ENCODE results near the gene NRP1.

Gene NRP1

DNA sequence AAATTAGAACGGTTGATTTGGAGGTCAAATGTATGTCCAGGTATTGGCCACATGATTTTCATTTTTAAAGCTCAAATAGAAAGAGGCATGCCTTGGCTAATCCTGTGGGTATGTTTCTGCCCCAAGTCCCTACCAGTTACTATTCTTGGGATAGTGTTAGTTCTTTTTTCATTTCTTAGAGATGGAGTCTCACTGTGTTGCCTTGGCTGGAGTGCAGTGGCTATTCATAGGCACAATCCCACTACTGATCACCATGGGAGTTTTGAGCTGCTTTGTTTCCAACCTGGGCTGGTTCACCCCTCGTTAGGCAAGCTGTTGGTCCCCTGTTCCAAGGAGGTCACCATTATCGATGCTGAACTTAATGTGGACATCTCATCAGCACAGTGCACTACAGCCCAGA, 46.3 kb downstream of the NRP1 start:
- no peak for DNase-seq

DNA sequence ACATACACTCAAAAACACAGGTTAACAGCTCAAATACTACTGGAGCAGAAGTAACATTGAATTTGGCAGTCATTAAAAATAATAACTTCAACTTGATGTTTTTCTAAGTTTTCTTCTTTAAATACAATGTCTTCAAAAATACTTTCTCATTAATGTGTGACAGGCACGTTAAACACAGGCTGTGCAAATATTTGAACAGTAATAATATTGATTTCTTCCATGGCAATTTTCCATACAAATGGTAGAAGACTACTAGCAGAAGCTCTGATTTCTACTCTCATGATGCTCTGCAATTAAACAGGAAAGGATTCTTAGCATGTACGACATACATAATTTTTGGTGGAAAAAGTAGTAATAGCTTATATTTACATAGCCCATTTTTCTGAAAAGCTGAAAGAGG, 47.4 kb downstream of the NRP1 start:
- DNase-seq: peak; percentile 58

DNA sequence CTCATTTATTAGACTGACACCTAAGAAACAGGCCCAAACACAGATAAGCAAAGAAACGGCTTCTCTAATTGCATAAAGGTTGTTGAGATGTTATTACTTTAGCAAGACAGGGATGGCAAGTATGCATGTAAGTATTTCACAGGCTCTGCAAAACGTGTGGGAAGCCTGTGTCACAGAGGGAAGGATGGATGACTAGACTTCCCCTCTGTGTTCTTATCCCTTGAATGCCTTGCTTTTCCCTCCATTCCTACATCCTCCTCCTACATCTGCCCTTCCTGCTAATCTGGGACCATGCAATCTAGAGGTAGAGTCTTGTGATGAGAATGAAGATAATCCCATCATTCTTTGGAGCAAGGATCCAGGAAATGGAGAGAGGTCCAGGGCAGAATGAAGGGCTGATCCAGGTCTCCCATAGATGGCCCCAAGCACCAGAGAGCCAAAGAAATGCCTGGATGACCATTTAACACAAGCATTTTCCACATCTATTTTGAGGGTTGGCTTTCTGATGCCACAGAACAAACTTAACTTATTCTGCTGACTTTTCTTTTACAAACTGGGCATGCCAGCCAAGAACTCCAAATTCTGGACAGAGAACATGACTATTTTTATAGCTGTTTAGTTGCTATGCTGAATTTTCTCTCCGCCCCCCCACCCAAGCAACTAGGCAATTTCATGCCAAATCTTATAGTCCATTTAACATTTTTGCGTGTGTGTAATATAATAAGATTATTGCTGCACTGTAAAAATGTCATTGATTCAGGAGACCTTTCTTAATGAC, 48.1 kb downstream of the NRP1 start:
- no peak for DNase-seq

DNA sequence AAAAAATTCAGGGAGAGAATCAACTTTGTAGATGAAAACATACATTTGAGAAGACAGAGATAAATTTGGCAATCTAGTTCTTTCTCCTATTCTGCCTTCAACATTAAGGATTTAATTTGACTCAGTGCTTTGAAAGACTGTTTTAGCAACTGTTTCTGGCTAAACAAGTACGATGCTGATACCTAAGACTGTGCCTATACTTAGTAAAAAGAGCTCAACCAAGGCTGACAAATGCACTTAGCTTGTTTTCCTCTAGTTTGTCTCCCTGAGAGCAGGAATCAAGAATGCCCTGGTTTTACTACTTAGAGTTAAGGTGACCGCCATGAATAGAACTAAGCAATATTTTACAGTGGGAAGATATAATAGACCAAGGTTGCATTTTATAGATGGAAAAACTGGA, 49.5 kb downstream of the NRP1 start:
- no peak for DNase-seq

DNA sequence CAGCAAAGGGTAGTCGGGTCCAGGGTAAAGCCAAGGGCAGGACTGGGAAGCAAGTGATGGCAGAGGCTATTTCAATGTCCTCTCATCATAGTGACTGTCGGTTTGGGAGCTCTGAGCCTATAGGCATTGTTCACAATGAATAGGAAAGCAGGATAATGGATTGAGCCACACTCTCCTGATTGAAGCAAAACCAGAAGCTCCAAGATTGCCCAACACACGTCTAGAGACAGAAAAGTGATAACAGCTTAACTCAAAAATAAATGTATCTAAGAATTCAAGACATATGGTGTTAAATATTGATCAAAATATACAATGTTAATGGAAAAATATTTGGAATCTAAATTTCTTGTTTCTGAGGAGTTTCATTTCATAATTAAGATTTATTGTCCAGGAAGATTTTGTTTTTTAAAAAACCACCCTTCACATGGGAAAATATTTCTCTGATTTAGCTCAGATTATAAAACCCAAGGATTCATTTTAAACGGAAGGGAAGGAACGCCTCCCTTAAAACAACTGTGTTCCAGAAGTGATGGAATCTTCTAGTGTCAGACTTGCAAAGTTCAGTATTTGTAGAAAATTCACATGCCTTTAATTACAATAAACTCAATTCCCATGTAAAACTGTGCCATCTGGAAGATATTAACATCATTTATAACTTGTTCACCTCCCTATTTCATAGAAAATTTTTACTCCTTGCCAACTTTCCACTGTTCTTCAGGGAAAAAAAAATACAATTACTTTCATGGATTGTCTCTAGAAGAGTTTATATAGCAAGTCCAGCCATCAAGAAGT, 54.5 kb downstream of the NRP1 start:
- no peak for DNase-seq

DNA sequence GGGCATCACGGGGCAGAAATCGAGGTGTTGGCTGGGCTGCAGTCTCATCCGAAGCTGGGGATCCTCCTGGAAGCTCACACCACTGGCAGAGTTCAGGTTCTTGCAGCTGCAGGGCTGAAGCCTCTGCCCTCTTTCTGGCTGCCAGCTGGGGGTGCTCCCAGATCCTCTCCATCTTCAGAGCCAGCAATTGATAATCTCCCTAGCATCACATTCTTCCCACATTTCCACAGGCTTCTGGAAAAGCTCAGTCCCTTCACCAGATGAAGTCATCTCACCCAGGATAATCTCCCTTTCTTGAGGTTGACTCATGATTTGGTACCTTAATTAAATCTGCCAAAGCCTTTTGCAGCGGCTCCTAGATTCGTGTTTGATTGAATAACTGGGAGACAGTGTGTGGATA, 55.2 kb downstream of the NRP1 start:
- no peak for DNase-seq

DNA sequence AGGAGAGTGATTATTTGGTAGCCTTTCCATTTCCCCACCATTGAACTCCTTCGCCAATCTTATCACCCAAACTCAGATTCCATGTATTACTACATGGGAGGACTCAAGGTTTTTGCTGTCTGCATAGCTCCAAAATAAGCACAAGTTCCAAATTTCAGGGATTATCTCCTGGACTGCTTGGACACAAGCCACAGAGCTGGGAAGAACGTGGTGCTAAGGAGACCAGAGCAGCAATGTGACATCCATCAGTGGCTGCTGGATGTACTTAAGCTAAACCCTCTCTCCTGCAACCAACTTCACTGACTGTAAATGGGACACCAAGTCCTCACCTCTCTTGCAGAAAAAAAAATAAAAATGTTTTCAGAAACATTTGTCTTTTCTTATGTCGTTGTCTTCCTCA, 56.3 kb downstream of the NRP1 start:
- DNase-seq: no peak

DNA sequence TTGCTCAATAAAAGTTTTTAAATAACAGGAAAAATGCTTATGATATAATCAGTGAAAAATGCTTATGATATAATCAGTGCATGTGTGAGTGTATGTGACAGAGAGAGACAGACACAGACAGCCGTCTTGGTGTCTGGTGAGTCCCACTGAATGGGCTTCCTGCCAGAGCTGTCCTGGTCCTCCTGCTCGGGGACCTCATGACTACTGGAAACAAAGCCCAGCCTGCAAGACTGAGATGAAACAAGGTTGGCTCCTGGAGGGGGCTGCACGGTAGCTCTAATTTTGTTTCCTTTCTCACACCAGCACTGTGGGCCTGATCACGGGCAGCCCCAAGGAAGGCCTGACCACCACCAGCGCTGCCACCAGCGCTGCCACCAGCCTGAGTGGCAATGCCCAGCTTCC, 57.3 kb downstream of the NRP1 start:
- DNase-seq: peak; percentile 17

DNA sequence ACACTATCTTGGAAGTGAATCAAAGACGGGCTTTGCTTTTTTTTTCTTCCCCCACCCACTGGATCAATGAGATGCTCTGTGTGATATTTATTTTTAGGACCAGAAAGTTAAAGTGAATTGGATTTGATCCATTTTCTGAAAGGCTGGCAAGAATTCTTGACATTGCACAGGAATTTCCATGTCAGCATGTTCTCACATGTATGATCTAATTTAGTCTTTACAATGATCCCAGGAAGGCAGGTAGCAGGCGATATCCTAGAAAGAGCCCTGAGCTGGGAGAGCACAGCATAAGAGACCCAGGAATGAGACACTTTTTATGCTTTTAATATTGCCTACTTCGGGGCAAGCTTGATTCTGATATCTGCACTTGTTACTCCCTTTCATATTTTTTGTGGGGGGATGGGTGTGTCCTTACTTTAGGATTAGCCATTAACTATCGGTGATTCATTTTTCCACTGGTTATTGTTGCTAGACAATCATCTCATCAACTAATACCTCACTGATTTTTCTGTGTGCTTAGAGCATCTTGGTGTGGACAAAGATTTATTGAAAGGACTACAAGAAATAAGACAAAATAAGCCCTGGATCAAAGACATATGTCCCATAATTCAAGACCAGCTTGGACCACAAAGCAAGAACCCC, 58.1 kb downstream of the NRP1 start:
- DNase-seq: no peak

DNA sequence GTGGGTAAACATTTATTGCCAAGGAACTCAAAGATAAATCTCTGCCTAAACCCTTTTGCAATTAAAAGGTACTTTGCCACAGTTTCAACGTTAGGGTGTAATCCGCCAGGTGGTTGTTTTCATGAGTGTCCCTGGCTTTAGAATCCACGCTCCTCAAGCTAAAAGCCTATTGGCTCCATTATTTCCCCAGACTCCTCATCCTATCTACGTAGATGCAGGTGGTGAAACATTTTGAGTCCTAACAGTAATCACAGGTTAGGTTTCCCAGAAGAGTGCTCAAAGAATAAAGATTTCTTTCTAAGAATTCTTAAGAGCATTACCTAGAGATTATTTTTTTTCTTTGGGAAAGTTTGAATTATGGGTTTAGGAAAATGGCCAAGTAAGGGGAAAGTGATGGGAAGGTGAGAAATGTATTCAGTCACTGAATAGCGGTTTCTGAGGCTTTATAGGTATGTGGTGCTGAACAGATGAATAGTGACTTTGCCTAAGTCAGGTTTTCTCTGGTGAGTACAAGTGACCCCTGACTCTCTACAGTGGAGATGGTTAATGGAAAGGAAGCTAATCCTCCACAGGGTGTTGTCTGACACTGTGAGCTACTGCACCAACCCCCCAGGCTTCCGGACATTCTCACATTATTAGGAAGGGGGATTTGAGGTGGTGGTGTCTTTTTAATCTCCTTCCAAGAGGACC, 60.2 kb downstream of the NRP1 start:
- peak; percentile 22 for DNase-seq

DNA sequence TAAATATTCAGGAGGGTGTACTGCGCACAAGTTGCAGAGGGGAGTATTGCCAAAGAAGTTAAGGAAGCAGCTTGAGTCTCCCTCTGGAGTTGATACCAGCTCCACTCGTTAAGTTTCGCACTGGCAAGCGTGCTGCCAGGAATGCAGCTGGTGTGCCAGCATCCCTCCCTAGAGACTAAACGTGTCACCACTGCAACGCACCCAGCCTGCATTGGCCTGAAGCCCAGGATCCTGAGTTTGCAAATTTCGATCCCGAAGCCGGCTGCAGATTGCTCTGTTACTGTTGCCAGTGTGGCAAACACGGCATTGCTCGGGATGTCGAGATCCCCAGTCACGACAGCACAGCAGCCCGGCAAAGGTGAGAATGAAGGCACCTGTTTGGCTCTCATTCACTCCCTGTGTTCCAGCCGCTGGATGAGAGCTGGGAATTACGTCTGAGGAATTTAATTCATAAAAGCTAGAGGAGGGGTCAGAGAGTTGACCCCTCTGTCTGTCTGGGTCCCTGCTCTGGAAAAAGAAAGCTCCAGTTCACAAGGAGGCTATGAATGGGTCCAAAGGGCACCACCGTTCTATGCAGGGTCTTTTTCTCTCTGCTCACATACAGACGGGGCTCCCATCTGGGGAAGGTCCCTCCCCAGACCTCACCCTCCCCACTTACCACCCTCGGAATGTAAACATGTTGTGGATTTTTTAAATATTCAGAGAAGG, 61.0 kb downstream of the NRP1 start:
- DNase-seq: peak; percentile 83

DNA sequence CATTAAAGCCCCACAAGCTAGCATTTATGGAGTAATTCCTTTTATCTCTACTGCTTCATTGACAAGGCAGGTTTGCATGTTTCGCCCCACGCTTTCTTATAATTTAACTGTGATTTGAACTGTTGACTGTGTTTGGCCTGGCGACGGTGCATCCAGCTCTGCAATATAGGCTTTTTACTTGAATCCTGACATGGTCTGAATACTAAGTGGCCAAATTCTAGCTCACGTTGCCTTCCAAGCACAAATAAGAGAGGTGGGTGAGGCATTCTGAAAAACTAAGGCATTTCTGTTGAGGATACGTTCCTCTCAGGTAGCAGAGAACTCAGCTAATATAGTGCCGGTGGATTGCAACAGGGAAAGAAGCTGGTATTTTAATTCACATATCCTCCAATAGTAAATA, 61.8 kb downstream of the NRP1 start:
- no peak for DNase-seq

DNA sequence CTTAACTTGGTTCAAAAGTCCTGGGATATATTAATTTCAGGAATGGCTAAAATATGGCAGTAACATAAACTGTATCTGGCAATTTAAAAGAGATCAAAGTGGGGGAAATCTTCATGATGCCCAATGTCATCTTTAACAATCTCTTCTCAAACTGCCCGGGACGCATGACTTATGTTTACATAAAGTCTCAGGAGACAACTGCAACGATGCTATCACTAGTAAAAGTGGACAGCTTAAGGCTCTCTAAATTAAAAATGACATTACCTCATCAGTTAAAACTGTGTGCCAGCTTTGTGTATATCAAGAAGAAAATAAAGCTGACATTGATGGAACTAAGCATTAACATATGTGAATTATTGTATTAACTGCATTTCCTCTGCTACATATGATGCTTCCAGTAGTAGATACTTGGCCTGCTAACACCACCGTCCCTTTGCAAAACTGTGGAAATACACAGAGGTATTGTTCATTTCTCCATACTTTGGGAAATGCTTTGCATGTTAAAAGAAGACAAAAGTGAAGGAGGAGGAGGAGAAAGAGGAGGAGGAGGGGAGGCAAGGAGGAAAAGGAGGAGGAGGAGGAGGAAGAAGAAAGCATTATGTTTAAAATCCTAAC, 62.4 kb downstream of the NRP1 start:
- DNase-seq: peak; percentile 10

DNA sequence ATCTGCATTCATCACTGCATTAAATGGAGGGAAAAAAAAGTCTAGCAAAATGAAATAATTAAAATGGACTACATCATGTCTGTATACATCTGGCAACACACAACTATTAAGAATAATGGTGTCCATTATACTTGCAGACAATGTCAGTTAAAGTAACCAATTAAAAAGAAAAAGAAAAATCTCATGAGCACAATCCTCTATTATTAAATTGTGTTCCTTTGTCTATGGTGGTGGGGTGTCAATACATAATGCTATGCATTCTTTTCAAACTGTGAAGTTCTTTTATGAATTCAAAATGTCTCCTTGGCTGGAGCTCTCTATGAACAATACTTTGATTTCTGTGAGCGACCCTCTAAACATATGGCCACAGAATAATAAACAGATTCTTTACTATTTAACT, 63.5 kb downstream of the NRP1 start:
- no peak for DNase-seq

DNA sequence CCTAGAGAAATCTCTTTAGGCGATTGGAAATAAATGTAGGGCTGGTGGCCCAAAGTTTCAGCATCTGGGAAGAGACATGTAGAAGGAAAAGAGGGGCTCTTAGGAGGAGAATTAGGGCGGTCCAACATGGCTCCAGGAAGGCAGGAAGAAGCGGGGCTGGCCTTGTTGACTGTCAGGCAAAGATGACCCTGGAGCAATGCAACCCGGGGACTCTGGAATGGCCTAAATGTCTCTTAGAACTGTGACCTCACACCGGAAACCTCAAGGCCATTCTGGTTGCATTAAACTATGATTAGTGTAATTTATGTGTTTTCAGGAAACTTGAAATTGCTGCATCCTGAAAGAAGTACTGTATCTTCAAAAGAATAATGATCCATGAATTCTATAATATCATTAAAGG, 66.8 kb downstream of the NRP1 start:
- no peak for DNase-seq

DNA sequence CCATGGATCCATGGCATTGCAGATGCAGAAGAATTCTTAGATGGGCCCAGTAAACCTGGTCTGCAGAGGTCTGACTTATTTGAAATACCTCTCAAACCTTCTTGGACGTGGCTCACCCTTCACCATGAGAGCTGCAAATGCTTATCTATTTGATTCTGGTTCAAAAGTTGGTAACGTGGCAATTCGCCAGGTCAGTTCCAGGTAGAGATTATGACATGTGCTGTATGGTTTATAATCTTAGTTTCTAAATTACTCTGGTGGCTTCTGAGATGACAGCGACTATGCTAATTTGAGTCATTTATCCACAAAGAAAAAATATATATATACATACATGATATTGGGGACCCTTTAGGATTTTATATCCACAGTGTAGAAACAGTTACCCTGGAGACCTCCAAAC, 68.8 kb downstream of the NRP1 start:
- DNase-seq: no peak

DNA sequence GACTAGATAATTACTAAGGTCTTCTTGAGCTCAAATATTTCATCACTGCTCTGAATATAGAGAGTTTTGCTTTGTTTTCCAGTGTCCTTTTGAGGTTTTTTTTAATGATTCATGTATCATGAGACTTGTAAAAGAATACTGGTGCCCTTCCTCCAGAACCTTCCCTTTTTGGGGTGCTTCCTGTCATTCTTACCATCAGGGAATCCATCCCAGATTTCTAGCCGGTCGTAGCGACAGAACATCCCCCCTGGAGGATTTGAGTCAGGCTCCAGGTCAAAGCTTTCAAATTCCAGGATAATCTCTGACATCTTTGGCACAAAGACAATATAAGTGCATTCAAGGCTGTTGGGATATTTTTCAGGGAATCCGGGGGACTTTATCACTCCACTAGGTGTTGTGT, 71.0 kb downstream of the NRP1 start:
- no peak for DNase-seq

DNA sequence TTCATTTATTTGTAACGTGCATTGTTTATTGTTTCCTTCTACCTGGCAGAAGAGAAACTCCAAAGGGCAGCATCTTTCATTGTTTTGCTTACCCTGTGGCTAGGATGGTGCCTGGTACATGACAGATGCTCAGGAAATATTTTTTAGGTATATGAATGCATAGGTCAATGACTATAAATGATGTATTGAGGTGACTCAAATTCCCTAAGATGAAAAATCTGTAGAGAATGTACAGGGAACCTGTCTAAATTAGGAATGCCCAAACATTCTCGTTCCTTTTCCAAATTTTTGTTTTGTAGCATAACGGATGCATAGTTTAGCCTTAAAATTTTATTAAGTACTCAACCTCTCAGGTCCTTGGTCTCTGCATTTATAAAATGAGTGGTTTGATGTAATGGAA, 71.6 kb downstream of the NRP1 start:
- no peak for DNase-seq

DNA sequence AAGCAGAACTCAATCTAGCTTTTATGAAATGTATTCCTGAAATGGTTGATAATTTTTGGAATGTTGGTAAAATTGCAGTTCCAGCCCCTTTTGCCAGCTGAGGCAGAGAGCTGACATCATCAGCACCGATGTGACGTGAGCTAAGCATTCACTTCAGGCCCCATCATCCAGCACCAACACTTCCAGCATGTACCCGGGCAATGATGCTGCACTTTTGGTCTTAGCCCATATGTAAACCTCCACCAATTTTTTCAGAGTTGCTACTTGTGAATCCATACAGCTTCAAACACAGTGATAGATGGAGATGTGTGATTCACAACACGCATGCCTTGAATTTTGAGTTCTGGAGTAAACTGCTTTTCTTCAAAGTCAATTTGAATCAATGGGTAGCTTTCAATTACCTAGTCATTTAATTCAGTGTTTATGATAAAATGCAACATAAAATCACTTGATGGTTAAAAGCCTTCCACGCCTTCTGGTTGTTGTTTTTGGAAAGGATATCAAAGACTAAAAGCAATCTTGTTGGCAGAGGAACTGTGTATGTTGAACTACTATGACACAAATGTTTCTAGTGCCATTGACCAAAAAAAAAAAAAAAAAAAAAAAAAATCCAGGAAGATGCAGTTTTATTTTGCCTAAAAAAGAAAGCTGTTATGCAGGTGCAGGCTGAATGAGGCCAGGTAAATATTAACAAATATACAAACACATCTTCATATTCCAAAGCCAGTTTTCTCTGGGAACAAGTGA, 73.9 kb downstream of the NRP1 start:
- DNase-seq: no peak

DNA sequence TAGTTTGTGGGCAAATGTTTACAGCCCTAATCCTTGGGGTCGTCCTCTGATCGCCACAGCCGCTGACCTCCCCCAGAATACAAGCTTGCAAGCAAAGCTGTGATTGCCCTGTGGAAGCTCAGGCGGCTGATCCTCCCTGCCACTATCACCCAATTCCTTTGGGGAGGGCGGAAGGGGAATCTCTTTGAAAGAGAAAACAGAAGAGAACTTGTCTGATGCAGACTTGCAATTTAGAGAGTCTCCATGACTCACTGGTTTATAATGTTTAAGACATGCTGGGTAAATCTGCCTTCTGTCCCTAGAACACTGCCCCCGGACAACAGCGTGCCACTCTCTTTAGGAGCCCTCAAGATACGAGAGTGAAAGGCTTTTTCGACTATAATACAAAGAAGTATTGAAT, 75.5 kb downstream of the NRP1 start:
- no peak for DNase-seq

DNA sequence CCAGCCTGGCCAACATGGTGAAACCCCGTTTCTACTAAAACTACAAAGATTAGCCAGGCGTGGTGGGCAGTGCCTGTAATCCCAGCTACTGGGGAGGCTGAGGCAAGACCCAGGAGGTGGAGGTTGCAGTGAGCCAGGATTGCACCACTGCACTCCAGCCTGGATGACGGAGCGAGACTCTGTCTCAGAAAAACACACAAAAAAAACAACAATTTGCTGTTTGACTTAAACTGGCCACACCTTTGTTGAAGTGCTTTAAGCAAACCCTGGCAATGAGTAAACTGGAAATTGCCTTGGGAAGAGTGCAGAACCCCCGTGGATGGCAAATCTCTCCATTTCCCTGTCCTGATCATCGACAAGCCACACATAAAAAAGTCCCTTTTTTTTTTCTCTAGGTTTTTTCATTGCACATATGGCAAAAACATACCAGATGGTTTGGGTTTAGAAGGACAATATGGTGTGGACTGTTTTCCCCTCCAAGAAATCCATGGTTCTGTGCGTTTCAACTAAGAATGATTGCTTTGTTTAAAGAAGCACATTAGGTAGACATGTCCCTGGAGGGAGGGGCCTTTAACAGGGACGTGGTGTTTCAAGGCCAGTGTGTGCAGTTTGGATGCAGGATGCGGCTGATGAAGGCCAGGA, 76.9 kb downstream of the NRP1 start:
- no peak for DNase-seq
